Iris pigment epithelial cell (primary cell): ENCODE measurements around the gene HOXB5.

ENCODE experiments used
- DNase-seq: peaks from one replicate; pipeline ENCODE4 v3.0.0-alpha.2; 2011; ENCODE audit warnings: low read depth

The HOXB5 gene

DNA sequence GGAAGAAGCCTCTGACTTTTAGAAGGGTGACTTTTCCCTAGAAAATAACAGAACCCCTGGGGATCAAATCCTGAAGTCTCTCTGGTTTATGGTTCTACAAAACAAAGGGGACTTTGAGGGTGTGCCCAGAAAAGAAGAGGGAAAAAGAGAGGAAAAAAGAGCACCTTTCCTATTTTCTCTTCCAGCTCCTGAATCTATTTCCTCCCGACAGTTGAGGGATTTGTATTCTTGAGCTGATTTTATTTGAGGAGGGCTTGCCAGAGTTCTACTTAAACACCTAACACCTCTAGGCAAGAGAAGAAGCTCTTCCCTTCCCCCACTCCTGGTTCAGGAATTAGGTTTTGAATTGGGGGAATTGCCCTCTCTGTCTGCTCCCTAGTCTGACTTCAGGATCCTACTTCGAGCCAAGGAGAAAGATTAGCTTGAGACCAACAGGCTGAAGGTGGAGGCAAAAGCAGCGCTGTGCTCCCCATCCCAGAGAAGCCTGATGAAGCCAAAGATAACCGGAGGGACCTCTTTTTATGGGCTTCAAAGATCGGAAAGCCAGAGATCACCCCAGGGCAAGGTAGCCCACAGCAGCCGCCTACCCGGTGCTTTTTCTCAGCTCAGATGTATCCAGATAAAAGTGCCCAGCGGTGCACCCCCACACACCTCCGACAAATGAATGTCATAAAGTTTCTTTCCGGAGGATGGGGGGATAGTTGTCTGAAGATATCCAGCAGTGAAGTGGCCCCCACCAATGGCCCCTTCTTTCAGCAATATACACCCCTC is 4.3 kb downstream of the HOXB5 start:
- DNase-seq = no peak

DNA sequence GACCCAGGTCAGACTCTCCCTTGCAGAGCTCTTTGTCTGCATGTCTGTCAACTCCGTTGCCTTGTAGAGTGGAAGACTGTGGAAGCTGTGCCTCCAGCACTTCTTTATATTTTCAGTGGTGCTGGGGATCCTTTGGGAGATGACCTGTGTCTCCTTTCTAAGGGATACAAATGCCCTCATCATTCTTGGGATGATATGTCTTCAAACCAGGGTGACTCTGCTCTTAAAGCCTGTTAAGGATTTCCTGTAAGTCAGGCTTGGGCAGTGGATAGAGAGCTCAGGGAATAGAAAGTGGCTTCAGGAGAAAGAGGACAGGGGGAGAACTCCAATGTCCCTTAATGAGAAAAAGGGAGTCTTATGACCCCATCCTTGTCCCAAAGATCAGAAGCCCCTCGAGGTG is 5.1 kb downstream of the HOXB5 start:
- no peak for DNase-seq

GRCh38 chr17:48588074-48588415 is 5.5 kb downstream of the HOXB5 start:
- no peak for DNase-seq

DNA sequence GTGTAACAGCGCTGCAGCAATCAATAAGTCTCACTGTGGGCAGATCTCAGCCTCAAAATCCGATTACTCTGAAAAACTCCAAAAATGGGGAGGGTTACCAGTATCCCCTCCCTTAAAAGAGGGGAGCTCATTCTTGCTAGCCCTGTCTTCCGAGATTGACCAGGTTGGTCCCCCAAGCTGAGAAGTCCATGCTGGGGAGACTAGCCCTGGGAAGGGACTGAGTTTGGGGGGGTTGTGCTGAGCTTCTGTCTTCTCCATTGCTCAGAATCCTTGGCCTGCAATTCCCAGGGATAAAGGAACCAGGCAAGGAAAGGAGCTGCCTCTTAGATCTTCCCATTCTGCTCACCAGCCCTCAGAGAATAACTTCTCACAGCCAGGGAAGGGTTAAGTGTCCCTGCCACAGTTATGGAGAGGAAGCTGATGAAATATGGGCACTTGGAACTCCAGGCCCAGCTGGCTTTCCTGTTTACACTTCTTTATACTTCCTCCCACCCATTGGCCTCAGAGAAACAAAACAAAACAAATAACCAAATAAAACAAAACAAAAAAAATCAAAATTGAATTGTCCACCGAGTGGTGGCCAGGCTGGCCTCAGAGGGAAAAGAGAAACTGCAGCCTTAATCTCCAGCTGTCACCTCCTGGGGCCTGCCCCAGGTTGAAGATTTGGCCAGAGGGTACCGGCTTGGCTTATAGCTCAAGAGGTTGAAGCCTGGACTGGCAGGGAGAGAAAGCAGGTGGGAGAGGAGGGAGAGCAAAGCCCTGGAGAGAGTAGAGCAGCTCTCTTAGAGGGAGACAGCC is 6.1 kb downstream of the HOXB5 start:
- DNase-seq = no peak

DNA sequence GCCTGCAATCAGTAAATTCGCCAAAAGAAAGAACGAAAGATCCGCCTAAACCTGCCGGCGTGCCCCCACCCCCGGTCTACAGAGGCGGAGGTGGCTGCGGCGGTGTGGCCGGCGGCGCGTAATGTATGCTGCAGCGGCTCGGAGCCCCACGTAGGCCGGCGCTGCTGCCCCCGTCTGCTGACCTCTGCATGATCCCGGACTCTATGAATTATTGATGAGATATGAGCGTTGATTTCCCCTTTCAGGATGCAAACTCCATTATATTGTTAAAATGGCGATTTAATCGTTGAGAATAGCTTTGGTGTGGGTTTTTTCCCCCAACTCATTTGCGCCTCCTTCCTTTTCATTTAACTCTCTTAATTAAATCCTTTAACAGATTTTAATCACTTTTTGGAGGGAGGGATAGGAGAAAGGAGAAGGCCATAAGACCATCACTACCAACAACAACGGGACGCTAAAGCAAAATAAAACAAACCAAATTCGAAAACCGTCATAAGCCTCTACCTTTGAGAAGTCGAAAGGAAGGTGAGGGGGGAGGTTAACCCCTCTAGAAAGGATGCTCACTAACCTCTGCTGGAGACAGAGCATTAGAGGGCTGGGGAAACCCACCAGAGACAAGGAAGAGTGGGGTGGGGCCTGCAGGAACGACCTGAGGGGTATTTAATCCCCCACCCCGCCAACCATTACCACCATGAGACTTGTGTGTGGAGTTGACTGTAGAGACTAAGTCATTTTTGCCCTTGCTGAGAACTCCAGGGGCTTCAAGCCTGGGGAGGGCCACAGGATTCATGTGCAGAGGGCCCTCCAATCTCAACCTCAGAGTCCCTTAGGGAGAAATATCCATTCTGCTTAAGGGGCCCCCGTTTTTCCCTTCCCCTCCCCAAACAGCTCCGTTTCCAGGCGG is 7.0 kb downstream of the HOXB5 start:
- DNase-seq = no peak

GRCh38 chr17:48584223-48584741 is 9.3 kb downstream of the HOXB5 start:
- no peak for DNase-seq

GRCh38 chr17:48583708-48584222 is 9.8 kb downstream of the HOXB5 start:
- DNase-seq = no peak

GRCh38 chr17:48582750-48583069 is 10.9 kb downstream of the HOXB5 start:
- no peak for DNase-seq

DNA sequence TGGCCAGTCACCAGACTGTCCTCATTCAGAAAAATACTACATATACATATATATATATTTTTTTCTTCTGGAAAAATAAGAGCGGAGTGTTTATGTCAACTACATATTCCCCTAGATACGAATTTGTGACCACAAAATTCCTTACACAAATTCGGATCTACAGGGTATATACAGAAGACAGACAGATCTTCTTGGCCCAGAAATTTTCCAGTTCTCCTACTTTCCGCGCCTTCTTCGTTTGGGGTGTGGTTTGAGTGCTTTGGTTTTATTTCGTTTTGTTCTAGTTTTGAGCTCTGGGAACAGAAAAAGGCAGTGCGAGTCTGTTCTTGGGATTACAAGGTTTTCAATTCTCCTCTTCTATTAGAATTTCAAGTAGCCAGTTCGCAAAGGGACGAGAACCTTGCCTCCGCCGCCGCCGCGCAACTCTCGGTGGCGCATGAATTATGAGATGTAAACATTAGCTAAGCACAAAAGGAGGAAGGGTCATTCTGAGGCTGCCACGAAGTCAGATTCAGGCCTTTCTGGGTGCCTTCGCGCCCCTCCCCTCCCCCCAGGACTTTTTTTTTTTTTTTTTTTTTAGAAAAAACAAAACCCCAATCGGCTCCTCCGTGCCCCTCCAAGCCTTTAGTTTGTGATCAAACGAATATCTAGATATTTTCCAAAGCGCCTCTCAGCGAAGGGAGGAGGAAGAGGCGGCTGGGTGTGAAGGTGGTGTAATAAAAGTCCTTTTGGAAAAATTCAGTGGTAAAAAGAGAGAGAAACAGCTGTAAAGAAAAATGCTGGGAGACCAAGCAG is 13.6 kb downstream of the HOXB5 start:
- no peak for DNase-seq

- DNase-seq = no peak
These were observed 14.2 kb downstream of the HOXB5 start for GRCh38 chr17:48579471-48579759.

- DNase-seq = no peak
These were observed 14.7 kb downstream of the HOXB5 start for GRCh38 chr17:48578616-48579470.

DNA sequence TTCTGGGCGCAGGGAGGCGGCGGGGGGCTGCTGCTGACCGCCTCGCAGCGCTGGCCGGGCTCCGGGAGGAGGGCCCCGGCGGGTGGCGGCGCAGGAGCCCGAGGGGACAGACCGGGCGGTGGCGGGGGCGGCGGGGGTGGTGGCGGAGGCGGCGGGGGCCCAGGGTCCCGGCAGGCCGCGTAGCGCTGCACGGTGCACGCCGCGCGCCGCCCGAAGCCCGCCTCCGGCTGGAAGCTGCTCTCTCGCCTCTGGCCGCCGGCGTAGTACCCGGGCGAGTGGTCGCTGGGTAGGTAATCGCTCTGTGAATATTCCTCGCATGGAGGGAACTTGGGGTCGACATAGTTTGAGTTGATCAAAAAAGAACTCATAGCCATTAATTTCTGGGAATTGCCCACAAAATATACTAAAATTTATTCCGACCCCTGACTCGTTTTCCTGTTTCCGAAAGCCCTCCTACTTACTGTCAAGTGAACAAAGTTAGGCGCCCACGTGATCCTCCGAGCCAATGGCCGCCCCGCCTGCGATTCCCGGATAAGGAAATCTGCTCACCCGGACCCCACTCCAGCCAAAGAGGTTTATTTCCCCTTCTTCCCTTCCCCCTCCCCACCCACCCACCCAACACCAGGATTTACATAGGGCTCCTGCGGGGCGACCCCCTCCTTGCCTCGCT is 15.5 kb downstream of the HOXB5 start, which contains the start of gene HOXB4:
TSS of gene HOXB4 (minus strand) at position 405 of the 670 bp plus-strand sequence. CDS start at position 374, 31 bp downstream.
- no peak for DNase-seq

- DNase-seq = no peak
These were observed 16.1 kb downstream of the HOXB5 start for GRCh38 chr17:48577330-48577945.

- peak; percentile 27 for DNase-seq
These were observed 16.9 kb downstream of the HOXB5 start for GRCh38 chr17:48576479-48577309.

- DNase-seq = no peak
These were observed 17.7 kb downstream of the HOXB5 start for GRCh38 chr17:48575673-48576478.

GRCh38 chr17:48575066-48575582 is 18.5 kb downstream of the HOXB5 start:
- no peak for DNase-seq

GRCh38 chr17:48574505-48575065 is 19.0 kb downstream of the HOXB5 start:
- DNase-seq = no peak
